ENCODE data around the gene TMC8. TPM values are rescaled to one million over a fixed set of nuclear protein-coding genes. Genes with fewer than 3 reads are reported as not detected.
A peak's percentile ranks its signal among the peaks of the same experiment; 100 is the strongest.

TMC8 gene
- total RNA-seq, 1 experiment from 2014 or later, result 4.6 TPM

DNA sequence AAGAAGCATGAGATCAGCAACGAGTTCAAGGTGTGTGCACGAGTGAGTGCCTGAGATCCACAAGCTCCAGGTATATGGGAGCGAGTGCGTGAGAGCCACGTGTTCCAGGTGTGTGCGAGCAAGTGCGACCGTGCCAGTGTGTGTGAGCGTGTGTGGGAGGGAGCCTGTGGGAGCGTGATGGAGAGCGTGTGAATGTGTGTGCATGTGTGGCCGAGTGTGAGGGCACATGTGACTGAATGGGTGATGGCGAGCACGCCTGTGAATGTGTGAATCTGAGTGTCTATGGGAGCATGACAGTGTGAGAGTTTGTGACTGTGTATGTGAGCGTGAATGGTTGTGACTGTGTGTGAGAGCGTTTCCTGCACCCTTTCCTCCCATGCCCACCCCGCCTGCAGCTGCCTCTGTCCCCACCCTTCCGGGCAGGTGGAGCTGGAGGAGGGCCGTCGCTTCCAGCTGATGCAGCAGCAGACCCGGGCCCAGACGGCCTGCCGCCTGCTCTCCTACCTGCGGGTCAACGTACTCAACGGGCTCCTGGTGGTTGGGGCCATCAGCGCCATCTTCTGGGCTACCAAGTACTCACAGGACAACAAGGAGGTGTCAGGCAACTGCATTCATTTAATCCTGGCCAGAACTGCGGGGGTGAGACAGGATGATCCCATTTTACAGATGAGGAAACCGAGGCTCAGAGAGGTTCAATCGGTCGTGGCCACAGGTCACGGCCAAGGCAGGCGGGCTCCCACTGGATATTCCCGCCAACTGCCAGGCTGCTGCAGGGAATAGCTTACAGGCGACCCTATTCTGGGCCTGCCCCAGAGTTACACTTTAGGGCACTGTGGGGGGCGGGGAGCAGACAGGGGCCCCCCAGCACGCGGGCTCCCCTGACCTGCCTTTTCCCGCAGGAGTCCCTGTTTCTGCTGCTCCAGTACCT, 3.7 kb downstream of the TMC8 start:
- Histone ChIP-seq H3K9ac (ENCODE audit: low read length) (no peak overlapping the region), H3K9me3 (ENCODE audit: low read length) (no peaks in the 10 kb centered on the region), H3K4me3 (ENCODE audit: low read length) (no peak overlapping the region), H3F3A (ENCODE audit: low read length, unreplicated experiment) (peaks cover 3% of the 10 kb centered on the region), H2AFZ (ENCODE audit: low read length) (no peak overlapping the region), H3K79me2 (ENCODE audit: low read length) (no peaks in the 10 kb centered on the region), H3K9me2 (replicated peaks; ENCODE audit: low read length) (no peaks in the 10 kb centered on the region), H3K36me3 (ENCODE audit: low read depth, low read length) (no peaks in the 10 kb centered on the region), H3K27me3 (ENCODE audit: low read length) (no peaks in the 10 kb centered on the region), H4K20me1 (ENCODE audit: low read length) (no peaks in the 10 kb centered on the region), H3K4me2 (ENCODE audit: low read length) (no peak overlapping the region), H3K4me1 (ENCODE audit: insufficient read depth, low read length) (peaks cover 12% of the 10 kb centered on the region), H3K27ac (ENCODE audit: low read length) (no peak overlapping the region)
- CTCF ChIA-PET, result no interaction called here
- DNase-seq, result peak; percentile 73
- peak; percentile 62 for ATAC-seq
- BruUV-seq (replicated peaks), result no TSS peak
- intact Hi-C loops (cut with micrococcal nuclease), result loop anchor here (1.0 kb wide), 2 partner anchors 49 to 115 kb away; no protein-coding TSS in a partner anchor
- TF ChIP-seq EZH2phosphoT487 (IDR thresholded peaks at IDR 0.05; ENCODE audit: borderline replicate concordance, low read length), result no peak
- TF ChIP-seq, protein P1, sequence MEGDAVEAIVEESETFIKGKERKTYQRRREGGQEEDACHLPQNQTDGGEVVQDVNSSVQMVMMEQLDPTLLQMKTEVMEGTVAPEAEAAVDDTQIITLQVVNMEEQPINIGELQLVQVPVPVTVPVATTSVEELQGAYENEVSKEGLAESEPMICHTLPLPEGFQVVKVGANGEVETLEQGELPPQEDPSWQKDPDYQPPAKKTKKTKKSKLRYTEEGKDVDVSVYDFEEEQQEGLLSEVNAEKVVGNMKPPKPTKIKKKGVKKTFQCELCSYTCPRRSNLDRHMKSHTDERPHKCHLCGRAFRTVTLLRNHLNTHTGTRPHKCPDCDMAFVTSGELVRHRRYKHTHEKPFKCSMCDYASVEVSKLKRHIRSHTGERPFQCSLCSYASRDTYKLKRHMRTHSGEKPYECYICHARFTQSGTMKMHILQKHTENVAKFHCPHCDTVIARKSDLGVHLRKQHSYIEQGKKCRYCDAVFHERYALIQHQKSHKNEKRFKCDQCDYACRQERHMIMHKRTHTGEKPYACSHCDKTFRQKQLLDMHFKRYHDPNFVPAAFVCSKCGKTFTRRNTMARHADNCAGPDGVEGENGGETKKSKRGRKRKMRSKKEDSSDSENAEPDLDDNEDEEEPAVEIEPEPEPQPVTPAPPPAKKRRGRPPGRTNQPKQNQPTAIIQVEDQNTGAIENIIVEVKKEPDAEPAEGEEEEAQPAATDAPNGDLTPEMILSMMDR (conservative IDR thresholded peaks at IDR 0.05; ENCODE audit: low read depth, low read length), result peak; percentile 85
- POLR2A ChIA-PET (ENCODE audit: unreplicated experiment), result no interaction called here

- H3K27me3 ChIP-seq (ENCODE audit: low read length), result no peaks in the 10 kb centered on the region
- H3K27ac ChIP-seq (ENCODE audit: low read length), result no peak overlapping the region
- TF ChIP-seq EZH2 (IDR thresholded peaks at IDR 0.05; ENCODE audit: low read length, unreplicated experiment) (no peak), EZH2phosphoT487 (IDR thresholded peaks at IDR 0.05; ENCODE audit: borderline replicate concordance, low read length) (no peak)
- TF ChIP-seq, protein P1 (conservative IDR thresholded peaks at IDR 0.05; ENCODE audit: low read depth, low read length), result no peak
- H3F3A ChIP-seq (ENCODE audit: low read length, unreplicated experiment), result peaks cover 3% of the 10 kb centered on the region
- ChIA-PET POLR2A (ENCODE audit: unreplicated experiment) (no interaction called here), CTCF (no interaction called here)
- no peak overlapping the region for H3K4me2 ChIP-seq (ENCODE audit: low read length)
- peaks cover 11% of the 10 kb centered on the region for H3K4me1 ChIP-seq (ENCODE audit: insufficient read depth, low read length)
- H3K79me2 ChIP-seq (ENCODE audit: low read length), result no peaks in the 10 kb centered on the region
- intact Hi-C loops (cut with micrococcal nuclease), result loop anchor here (1.0 kb wide), 2 partner anchors 50 to 116 kb away; no protein-coding TSS in a partner anchor
- no peak for ATAC-seq
- H2AFZ ChIP-seq (ENCODE audit: low read length), result no peak overlapping the region
- no peak overlapping the region for H3K9ac ChIP-seq (ENCODE audit: low read length)
- no peaks in the 10 kb centered on the region for H3K9me2 ChIP-seq (replicated peaks; ENCODE audit: low read length)
- DNase-seq, result no peak
- no peaks in the 10 kb centered on the region for H3K36me3 ChIP-seq (ENCODE audit: low read depth, low read length)
- H4K20me1 ChIP-seq (ENCODE audit: low read length), result no peaks in the 10 kb centered on the region
- H3K4me3 ChIP-seq (ENCODE audit: low read length), result no peak overlapping the region
- no peaks in the 10 kb centered on the region for H3K9me3 ChIP-seq (ENCODE audit: low read length)
- BruUV-seq (replicated peaks), result no TSS peak
Observed at GRCh38 chr17:78134899-78135385, 4.4 kb downstream of the TMC8 start.

Data from PC-3 (cell line).